ENCODE measurements around the gene LAMC3.

The LAMC3 gene

GRCh38 chr9:131013015-131013755 lies 4.2 kb downstream of the LAMC3 start:
- no peak for DNase-seq

- no peak for DNase-seq
These were observed 5.0 kb downstream of the LAMC3 start for GRCh38 chr9:131013771-131014676.

GRCh38 chr9:131015112-131015511 lies 6.1 kb downstream of the LAMC3 start:
- no peak for DNase-seq

- DNase-seq, result no peak
These were observed 7.0 kb downstream of the LAMC3 start for GRCh38 chr9:131015876-131016397.

- no peak for DNase-seq
These were observed 8.1 kb downstream of the LAMC3 start for GRCh38 chr9:131017067-131017466.

GRCh38 chr9:131018621-131019020 lies 9.6 kb downstream of the LAMC3 start:
- DNase-seq, result no peak

- DNase-seq, result no peak
These were observed 10.6 kb downstream of the LAMC3 start for GRCh38 chr9:131019388-131020239.

GRCh38 chr9:131020388-131020787 lies 11.4 kb downstream of the LAMC3 start:
- no peak for DNase-seq

- no peak for DNase-seq
These were observed 11.9 kb downstream of the LAMC3 start for GRCh38 chr9:131020862-131021261.

- no peak for DNase-seq
These were observed 12.8 kb downstream of the LAMC3 start for GRCh38 chr9:131021785-131022184.

- no peak for DNase-seq
These were observed 16.2 kb downstream of the LAMC3 start for GRCh38 chr9:131024978-131025868.

- no peak for DNase-seq
These were observed 17.2 kb downstream of the LAMC3 start for GRCh38 chr9:131025953-131026858.

GRCh38 chr9:131027048-131027871 lies 18.3 kb downstream of the LAMC3 start:
- no peak for DNase-seq

GRCh38 chr9:131027872-131028179 lies 18.9 kb downstream of the LAMC3 start:
- no peak for DNase-seq

GRCh38 chr9:131028221-131028884 lies 19.4 kb downstream of the LAMC3 start:
- no peak for DNase-seq

GRCh38 chr9:131028931-131029573 lies 20.1 kb downstream of the LAMC3 start:
- DNase-seq, result no peak

- no peak for DNase-seq
These were observed 20.6 kb downstream of the LAMC3 start for GRCh38 chr9:131029574-131029952.

- DNase-seq, result no peak
These were observed 21.4 kb downstream of the LAMC3 start for GRCh38 chr9:131030239-131031004.
